Gastroesophageal sphincter (tissue), 4 donors: ENCODE results near the gene HYKK. TPM values are rescaled to one million over a fixed set of nuclear protein-coding genes. Genes with fewer than 3 reads are reported as not detected.
A peak's percentile ranks its signal among the peaks of the same experiment; 100 is the strongest.

Experiments used
- ATAC-seq: fragments of 150-250 bp; one replicate; pipeline ENCODE4 v1.9.1; 2016; ENCODE audit warnings: mild to moderate bottlenecking, moderate library complexity
- H3K27ac ChIP-seq, 4 donors: fragments of 200-600 bp; sonication (generic) in 3 of 4; 1 replicate in 3 of 4; 2 replicates in 1 of 4; pipeline ENCODE4 v1.5.1; 2016 to 2019
- H3K27me3 ChIP-seq: fragments of 200-600 bp; sonication (generic); one replicate; pipeline ENCODE4 v1.5.1; 2019
- H3K36me3 ChIP-seq, 2 donors: fragments of 200-600 bp; sonication (generic); one replicate each; pipeline ENCODE4 v1.5.1; 2019; ENCODE audit warnings: control low read depth in 1 of 2
- H3K4me1 ChIP-seq, 3 donors: fragments of 200-600 bp; sonication (generic); 1 replicate in 2 of 3; 2 replicates in 1 of 3; pipeline ENCODE4 v1.5.1; 2016 to 2019; ENCODE audit warnings: control low read depth in 2 of 3
- H3K4me3 ChIP-seq, 2 donors: fragments of 200-600 bp; sonication (generic); one replicate each; pipeline ENCODE4 v1.5.1; 2019; ENCODE audit warnings: mild to moderate bottlenecking in 1 of 2, moderate library complexity in 1 of 2
- H3K9me3 ChIP-seq, 3 donors: fragments of 200-600 bp; sonication (generic); one replicate each; pipeline ENCODE4 v1.5.1; 2017 to 2019; ENCODE audit warnings: control low read depth in 2 of 3
- EP300 ChIP-seq: sonication (generic); formaldehyde crosslinking; IDR thresholded peaks from one replicate; pipeline ENCODE4 v1.6.1; 2017; ENCODE audit warnings: antibody characterized with exemption, mild to moderate bottlenecking
- POLR2A ChIP-seq, 2 donors: fragments of 450-650 bp; IDR thresholded peaks; one replicate each; pipeline ENCODE4 v1.6.1; 2017; ENCODE audit warnings: antibody characterized with exemption in 2 of 2, mild to moderate bottlenecking in 2 of 2, moderate library complexity in 1 of 2
- POLR2AphosphoS5 ChIP-seq: sonication (generic); formaldehyde crosslinking; IDR thresholded peaks from one replicate; pipeline ENCODE4 v1.6.1; 2017; ENCODE audit warnings: antibody characterized with exemption
- WGBS, 2 donors: methylation state at CpG; one replicate each; pipeline ENCODE4 v1.1.5; 2018; ENCODE audit warnings: low coverage in 1 of 2; 5-methylcytosine and 5-hydroxymethylcytosine counted together
- total RNA-seq, 4 donors: library from RNA; depleted of rRNA; stranded (reverse); fragments of >200 nt; gene quantifications; one replicate each; pipeline ENCODE4 v1.1.0, GENCODE V29; 2016
- TF ChIP-seq, protein P1 (sequence below), 4 experiments: fragments of 200-600 bp in 2 of 4; fragments of 450-650 bp in 2 of 4; sonication (generic) in 1 of 4; IDR thresholded peaks; one replicate each; pipeline ENCODE4 v1.5.1; 2017 to 2019; ENCODE audit warnings: antibody characterized with exemption in 4 of 4, mild to moderate bottlenecking in 2 of 4, moderate library complexity in 2 of 4

The HYKK gene
- total RNA-seq, 4 donors from 2014 or later: 4.7 to 13.7 (median 5.7) TPM

GRCh38 chr15:78565951-78566774 is 58.8 kb downstream of the HYKK start:
- no peak for ATAC-seq
- peaks cover 15% of the 10 kb centered on the region for H3K27me3 ChIP-seq
- 0 to 2% methylated on average over 12 to 18 of the region's 19 CpGs for WGBS, 2 donors
- peak overlapping the region; percentile 52 to 71 for H3K4me3 ChIP-seq
- TF ChIP-seq POLR2A (IDR thresholded peaks at IDR 0.05): no peak
- TF ChIP-seq, protein P1, sequence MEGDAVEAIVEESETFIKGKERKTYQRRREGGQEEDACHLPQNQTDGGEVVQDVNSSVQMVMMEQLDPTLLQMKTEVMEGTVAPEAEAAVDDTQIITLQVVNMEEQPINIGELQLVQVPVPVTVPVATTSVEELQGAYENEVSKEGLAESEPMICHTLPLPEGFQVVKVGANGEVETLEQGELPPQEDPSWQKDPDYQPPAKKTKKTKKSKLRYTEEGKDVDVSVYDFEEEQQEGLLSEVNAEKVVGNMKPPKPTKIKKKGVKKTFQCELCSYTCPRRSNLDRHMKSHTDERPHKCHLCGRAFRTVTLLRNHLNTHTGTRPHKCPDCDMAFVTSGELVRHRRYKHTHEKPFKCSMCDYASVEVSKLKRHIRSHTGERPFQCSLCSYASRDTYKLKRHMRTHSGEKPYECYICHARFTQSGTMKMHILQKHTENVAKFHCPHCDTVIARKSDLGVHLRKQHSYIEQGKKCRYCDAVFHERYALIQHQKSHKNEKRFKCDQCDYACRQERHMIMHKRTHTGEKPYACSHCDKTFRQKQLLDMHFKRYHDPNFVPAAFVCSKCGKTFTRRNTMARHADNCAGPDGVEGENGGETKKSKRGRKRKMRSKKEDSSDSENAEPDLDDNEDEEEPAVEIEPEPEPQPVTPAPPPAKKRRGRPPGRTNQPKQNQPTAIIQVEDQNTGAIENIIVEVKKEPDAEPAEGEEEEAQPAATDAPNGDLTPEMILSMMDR (IDR thresholded peaks at IDR 0.05): peak in 1 of 4 experiments; percentile 21
- H3K9me3 ChIP-seq: no peaks in the 10 kb centered on the region
- H3K4me1 ChIP-seq: peaks cover 0 to 20% (median 0%) of the 10 kb centered on the region in 3 donors
- no peaks in the 10 kb centered on the region for H3K36me3 ChIP-seq
- peak overlapping the region in 3 of 4 donors; percentile 70 to 80 (median 75) for H3K27ac ChIP-seq

DNA sequence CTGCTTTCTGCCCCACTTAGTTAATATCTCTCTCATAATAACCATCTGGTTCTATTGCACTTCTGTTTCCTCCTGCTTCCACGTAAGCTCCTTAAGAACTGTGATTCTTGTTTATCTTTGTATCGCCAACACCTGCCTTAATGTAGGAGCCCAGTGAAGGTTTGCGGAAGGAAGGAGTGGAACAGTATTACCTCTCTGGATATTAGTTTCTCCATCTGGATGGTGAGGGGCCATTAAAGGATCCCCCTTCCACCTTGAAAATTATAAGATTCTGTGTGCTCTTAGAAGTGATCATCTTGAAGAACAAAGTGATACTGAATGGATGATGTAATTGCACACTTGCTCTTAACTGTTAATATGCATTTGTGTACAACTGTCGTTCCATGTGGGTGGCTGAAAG is 60.2 kb downstream of the HYKK start:
- Histone ChIP-seq H3K9me3 (no peaks in the 10 kb centered on the region), H3K4me1 (peaks cover 0 to 20% (median 0%) of the 10 kb centered on the region in 3 donors), H3K27me3 (peaks cover 15% of the 10 kb centered on the region), H3K36me3 (no peaks in the 10 kb centered on the region), H3K4me3 (no peak overlapping the region), H3K27ac (no peak overlapping the region)
- 66% methylated on average over 3 to 4 of the region's 4 CpGs for WGBS, 2 donors
- TF ChIP-seq POLR2AphosphoS5: no peak
- TF ChIP-seq EP300: no peak
- TF ChIP-seq, protein P1 (IDR thresholded peaks at IDR 0.05): no peak
- TF ChIP-seq POLR2A (IDR thresholded peaks at IDR 0.05): no peak
- ATAC-seq: no peak

- no peaks in the 10 kb centered on the region for H3K9me3 ChIP-seq
- H3K36me3 ChIP-seq: no peaks in the 10 kb centered on the region
- ATAC-seq: no peak
- H3K4me3 ChIP-seq: no peak overlapping the region
- peaks cover 0 to 11% (median 0%) of the 10 kb centered on the region in 3 donors for H3K4me1 ChIP-seq
- H3K27me3 ChIP-seq: peaks cover 22% of the 10 kb centered on the region
- WGBS, 2 donors: 84 to 100% methylated on average over 2 of the region's 2 CpGs
- no peak for TF ChIP-seq POLR2A (IDR thresholded peaks at IDR 0.05)
- TF ChIP-seq, protein P1 (IDR thresholded peaks at IDR 0.05): no peak
- TF ChIP-seq POLR2AphosphoS5: no peak
- no peak for TF ChIP-seq EP300
- no peak overlapping the region for H3K27ac ChIP-seq
These were observed 63.3 kb downstream of the HYKK start for GRCh38 chr15:78570710-78571109.

GRCh38 chr15:78571382-78571781 is 64.0 kb downstream of the HYKK start:
- Histone ChIP-seq H3K4me1 (peaks cover 0 to 4% (median 0%) of the 10 kb centered on the region in 3 donors), H3K27me3 (peaks cover 22% of the 10 kb centered on the region), H3K9me3 (no peaks in the 10 kb centered on the region), H3K36me3 (no peaks in the 10 kb centered on the region), H3K4me3 (no peak overlapping the region), H3K27ac (no peak overlapping the region)
- 65 to 74% methylated on average over 4 of the region's 4 CpGs for WGBS, 2 donors
- TF ChIP-seq, protein P1 (IDR thresholded peaks at IDR 0.05): no peak
- TF ChIP-seq EP300: no peak
- no peak for TF ChIP-seq POLR2AphosphoS5
- TF ChIP-seq POLR2A (IDR thresholded peaks at IDR 0.05): no peak
- ATAC-seq: no peak

GRCh38 chr15:78573416-78573815 is 66.0 kb downstream of the HYKK start:
- Histone ChIP-seq H3K27me3 (peaks cover 22% of the 10 kb centered on the region), H3K9me3 (no peaks in the 10 kb centered on the region), H3K4me3 (no peak overlapping the region), H3K36me3 (no peaks in the 10 kb centered on the region), H3K27ac (no peak overlapping the region), H3K4me1 (no peaks in the 10 kb centered on the region)
- no peak for TF ChIP-seq POLR2A (IDR thresholded peaks at IDR 0.05)
- no peak for TF ChIP-seq POLR2AphosphoS5
- TF ChIP-seq, protein P1 (IDR thresholded peaks at IDR 0.05): no peak
- no peak for TF ChIP-seq EP300
- ATAC-seq: no peak
- WGBS, 2 donors: 65 to 70% methylated on average over 4 of the region's 4 CpGs
